Brain microvascular endothelial cell (primary cell): Measurements from ENCODE around the gene CNKSR3.
A peak's percentile ranks its signal among the peaks of the same experiment; 100 is the strongest.

Source experiments
- DNase-seq: peaks from one replicate; pipeline ENCODE4 v3.0.0-alpha.2; 2020
- H3K27ac ChIP-seq: fragments of 250-450 bp; sonication (Bioruptor Pico); 2 replicates; pipeline ENCODE4 v1.5.1; 2020; ENCODE audit warnings: mild to moderate bottlenecking, moderate library complexity
- H3K27me3 ChIP-seq: fragments of 250-450 bp; sonication (Bioruptor Pico); replicated peaks from 2 replicates; pipeline ENCODE4 v1.5.1; 2020; ENCODE audit warnings: mild to moderate bottlenecking
- H3K36me3 ChIP-seq: fragments of 250-450 bp; sonication (Bioruptor Pico); replicated peaks from 2 replicates; pipeline ENCODE4 v1.5.1; 2020; ENCODE audit warnings: mild to moderate bottlenecking
- H3K4me3 ChIP-seq: 2 replicates; pipeline ENCODE4 v1.5.1; 2011; ENCODE audit warnings: low read depth, mild to moderate bottlenecking, control low read depth, low read length, moderate library complexity
- in situ Hi-C: cut with HindIII; loops from 2 replicates; pipeline ENCODE4 v1.10.0; 2017; ENCODE audit warnings: low sequenced_read_pairs, low pct_ligation_motif_present
- TF ChIP-seq, protein P1 (sequence below): IDR thresholded peaks from 2 replicates; pipeline ENCODE4 v1.5.1; 2011; ENCODE audit warnings: low read depth, mild to moderate bottlenecking, moderate library complexity, low read length, control low read depth, inconsistent platforms; ENCODE audit errors: missing control alignments

Gene CNKSR3

DNA sequence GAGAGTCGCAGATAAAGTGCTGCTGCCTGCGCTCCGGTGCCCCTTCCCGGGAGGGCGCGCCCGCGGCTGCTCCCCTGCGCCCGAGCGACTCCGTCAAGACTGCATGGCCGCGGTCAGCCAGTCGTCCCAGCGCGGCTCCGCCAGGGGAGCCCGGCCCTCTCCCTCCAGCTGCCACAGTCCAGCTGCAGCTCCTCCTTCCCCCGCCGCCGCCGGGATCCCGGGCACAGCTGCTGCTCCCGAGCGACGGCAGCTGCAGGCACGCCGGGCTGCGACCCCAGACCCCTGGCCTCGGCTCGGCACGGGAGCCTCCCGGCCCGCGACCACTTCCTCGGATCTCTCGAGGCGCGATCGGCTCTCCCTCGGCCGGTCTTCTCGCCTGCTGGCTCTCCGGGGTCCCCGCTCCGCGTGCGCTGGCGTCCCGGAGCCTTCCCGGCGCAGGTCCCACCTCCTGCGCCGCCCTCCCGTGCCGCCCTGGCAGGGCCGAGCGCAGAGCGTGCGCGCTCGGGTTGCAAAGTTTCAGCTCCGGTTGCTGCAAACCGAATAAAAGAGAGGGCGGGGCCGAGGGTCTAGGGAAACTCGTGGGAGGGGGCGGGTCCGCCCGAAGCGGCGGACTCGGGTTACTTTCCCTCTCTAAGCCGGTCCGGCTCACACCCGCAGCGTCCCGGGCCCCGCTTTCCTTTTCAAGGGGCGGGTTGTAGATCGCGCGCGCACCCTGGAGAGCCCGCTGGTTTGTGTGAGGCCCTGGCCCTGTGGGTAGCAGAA, at the start of gene CNKSR3:
CNKSR3 (minus strand) TSS at position 542 of the 762 bp plus-strand sequence. CDS start 571 bp downstream, outside the sequence.
- Histone ChIP-seq H3K4me3 (peak within 1 kb of the TSS; percentile 89), H3K27ac (peak within 1 kb of the TSS; percentile 86), H3K27me3 (no peaks in the 10 kb centered on the region), H3K36me3 (no peaks in the 10 kb centered on the region)
- TF ChIP-seq, protein P1, sequence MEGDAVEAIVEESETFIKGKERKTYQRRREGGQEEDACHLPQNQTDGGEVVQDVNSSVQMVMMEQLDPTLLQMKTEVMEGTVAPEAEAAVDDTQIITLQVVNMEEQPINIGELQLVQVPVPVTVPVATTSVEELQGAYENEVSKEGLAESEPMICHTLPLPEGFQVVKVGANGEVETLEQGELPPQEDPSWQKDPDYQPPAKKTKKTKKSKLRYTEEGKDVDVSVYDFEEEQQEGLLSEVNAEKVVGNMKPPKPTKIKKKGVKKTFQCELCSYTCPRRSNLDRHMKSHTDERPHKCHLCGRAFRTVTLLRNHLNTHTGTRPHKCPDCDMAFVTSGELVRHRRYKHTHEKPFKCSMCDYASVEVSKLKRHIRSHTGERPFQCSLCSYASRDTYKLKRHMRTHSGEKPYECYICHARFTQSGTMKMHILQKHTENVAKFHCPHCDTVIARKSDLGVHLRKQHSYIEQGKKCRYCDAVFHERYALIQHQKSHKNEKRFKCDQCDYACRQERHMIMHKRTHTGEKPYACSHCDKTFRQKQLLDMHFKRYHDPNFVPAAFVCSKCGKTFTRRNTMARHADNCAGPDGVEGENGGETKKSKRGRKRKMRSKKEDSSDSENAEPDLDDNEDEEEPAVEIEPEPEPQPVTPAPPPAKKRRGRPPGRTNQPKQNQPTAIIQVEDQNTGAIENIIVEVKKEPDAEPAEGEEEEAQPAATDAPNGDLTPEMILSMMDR = peak; percentile 19
- in situ Hi-C loops = no loop called here
- peak; percentile 91 for DNase-seq

DNA sequence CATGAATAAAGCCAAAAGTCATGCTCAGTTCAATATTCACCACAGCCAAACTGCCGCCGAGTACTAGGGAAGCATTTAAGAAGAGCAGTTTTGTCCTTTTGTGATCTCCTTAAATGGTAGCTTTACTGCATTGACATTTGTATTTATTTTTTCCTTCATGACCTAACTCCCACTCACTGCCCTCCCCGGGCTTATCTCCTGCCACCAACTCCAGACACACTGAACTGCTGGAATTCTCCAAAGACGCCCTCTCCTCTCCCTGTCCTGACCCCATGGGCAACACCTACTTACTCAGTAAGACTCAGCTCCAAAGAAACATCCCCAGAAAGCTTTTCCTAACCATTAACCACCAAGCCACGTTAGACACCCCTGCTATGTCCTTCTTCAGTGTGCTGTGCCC, 48.5 kb upstream of the CNKSR3 start:
- Histone ChIP-seq H3K36me3 (no peaks in the 10 kb centered on the region), H3K27me3 (no peaks in the 10 kb centered on the region), H3K27ac (no peak overlapping the region), H3K4me3 (no peak overlapping the region)
- in situ Hi-C loops = no loop called here
- DNase-seq = no peak
- TF ChIP-seq, protein P1 = no peak

DNA sequence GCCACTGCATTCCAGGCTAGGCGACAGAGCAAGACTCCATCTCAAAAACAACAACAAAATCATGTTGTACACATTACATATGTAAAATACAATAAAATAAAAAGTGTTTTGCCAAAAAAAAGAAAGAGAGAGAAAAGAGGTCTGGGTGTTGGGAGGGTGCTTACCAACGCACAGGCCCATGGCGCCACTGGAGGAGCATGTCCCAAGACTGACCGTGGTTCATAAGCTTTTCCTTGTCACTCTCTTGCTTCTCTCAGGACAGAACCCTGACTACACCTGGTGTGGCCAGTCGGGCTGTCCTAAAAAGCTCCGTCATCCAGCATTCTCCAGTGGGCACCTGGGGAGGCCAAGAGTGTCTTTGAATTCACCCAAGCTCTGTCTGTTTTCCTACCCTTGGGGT, 48.0 kb upstream of the CNKSR3 start:
- Histone ChIP-seq H3K27me3 (no peaks in the 10 kb centered on the region), H3K27ac (no peak overlapping the region), H3K4me3 (no peak overlapping the region), H3K36me3 (no peaks in the 10 kb centered on the region)
- DNase-seq = no peak
- TF ChIP-seq, protein P1 = no peak
- in situ Hi-C loops = no loop called here

DNA sequence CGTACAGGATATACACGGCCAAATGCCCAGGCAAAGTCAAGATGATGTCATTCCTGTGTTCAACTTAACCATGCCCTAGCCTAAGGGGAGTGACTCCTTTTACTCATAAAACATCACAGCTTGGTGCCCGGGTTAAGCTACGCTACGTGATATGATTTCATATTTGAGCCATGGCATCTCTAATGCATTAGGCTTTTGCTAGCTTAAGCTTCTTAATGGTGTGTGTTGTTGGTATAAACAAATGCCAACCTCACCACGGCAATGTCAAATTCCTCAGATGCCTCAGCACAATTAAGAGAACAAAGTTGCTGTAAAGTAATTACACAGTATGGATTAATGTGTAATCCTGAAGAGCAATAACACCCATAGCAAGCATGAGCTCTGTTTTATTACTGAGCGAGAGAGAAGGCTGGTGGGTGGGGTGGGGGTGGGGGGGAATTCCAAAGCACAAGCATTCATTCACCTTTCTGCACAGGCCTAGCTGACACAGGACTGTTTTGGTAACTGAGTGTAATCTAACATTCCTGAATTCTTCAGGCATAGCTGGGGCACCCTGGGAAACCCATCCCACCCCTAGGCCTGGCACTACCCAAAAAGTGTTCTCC, 44.7 kb upstream of the CNKSR3 start:
- DNase-seq = no peak
- TF ChIP-seq, protein P1 = no peak
- no peak overlapping the region for H3K4me3 ChIP-seq
- H3K27me3 ChIP-seq = no peaks in the 10 kb centered on the region
- H3K27ac ChIP-seq = no peak overlapping the region
- no peaks in the 10 kb centered on the region for H3K36me3 ChIP-seq
- in situ Hi-C loops = no loop called here

DNA sequence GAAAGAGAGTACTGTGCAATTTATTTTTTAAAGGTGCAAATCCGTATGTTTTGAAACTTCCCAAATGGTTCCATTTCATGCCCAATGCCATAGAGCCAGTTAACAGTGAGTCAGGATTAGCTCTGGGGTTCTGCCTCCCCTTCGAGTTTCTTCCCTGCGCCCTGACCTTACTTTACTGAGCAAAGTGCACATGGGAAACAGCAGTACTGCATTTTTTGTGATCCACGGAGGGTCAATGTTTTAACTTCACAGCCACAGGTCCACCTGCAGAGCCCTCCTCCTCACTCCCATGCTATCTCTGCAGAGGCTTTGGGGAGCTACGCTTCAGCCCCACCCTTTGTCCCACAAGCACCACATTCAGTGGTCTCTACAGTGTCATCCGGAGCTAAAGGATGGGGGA, 44.0 kb upstream of the CNKSR3 start:
- Histone ChIP-seq H3K36me3 (no peaks in the 10 kb centered on the region), H3K27ac (no peak overlapping the region), H3K4me3 (no peak overlapping the region), H3K27me3 (no peaks in the 10 kb centered on the region)
- TF ChIP-seq, protein P1 = no peak
- in situ Hi-C loops = no loop called here
- no peak for DNase-seq
